ENCODE data around the gene SIPA1L2. TPM values are rescaled to one million over a fixed set of nuclear protein-coding genes. Genes with fewer than 3 reads are reported as not detected.

Gene SIPA1L2
- total and polyA plus RNA-seq, 2 of the 4 experiments (the other 2 are of a cell fraction) = 7.1 to 13.4 TPM

- no TSS peak for BruUV-seq (replicated peaks)
- Histone ChIP-seq H2AK9ac (replicated peaks; ENCODE audit: low read depth, low read length, poor library complexity) (no peak overlapping the region), H2BK20ac (ENCODE audit: low read depth, low read length) (no peak overlapping the region), H3K4ac (ENCODE audit: low read depth, low read length) (no peak overlapping the region), H3K9ac (ENCODE audit: low read depth, low read length) (no peak overlapping the region), H3K18ac (ENCODE audit: low read depth, low read length) (no peak overlapping the region), H4K8ac (ENCODE audit: low read depth in 2 of 2, low read length in 2 of 2) (no peak overlapping the region), H2BK15ac (ENCODE audit: low read depth, low read length) (no peak overlapping the region), H3K79me1 (ENCODE audit: low read depth in 1 of 2, low read length in 2 of 2) (peaks cover 0 to 17% of the 10 kb centered on the region in 2 experiments), H3K9me1 (ENCODE audit: insufficient read depth, low read length) (peaks cover 9% of the 10 kb centered on the region; the same call in 1 of the 2 replicates), H2BK5ac (ENCODE audit: low read depth, low read length, poor library complexity, severe bottlenecking) (no peak overlapping the region), H3K27ac (ENCODE audit: insufficient read depth, low read length) (no peak overlapping the region), H2AK5ac (ENCODE audit: low read depth, low read length) (no peak overlapping the region; the same call in 1 of the 2 replicates), H3K27me3 (ENCODE audit: control insufficient read depth, insufficient read depth, low read length) (no peaks in the 10 kb centered on the region), H2AFZ (replicated peaks; ENCODE audit: low read length, poor library complexity) (no peak overlapping the region), H3K23ac (ENCODE audit: low read depth, low read length) (no peak overlapping the region; the same call in 1 of the 2 replicates), H3K4me2 (ENCODE audit: low read depth, low read length) (no peak overlapping the region), H3K9me3 (ENCODE audit: control insufficient read depth, insufficient read depth, low read length) (no peaks in the 10 kb centered on the region), H3K14ac (replicated peaks; ENCODE audit: low read depth, low read length) (no peak overlapping the region), H4K91ac (ENCODE audit: insufficient read depth, low read depth, low read length) (no peak overlapping the region), H3K4me3 (ENCODE audit: insufficient read depth, low read depth, low read length) (no peak overlapping the region), H4K5ac (ENCODE audit: low read depth, low read length) (no peak overlapping the region), H3K56ac (ENCODE audit: extremely low read depth, insufficient read depth, low read length) (no peak overlapping the region), H3K4me1 (ENCODE audit: control insufficient read depth, insufficient read depth, low read length) (peaks cover 5% of the 10 kb centered on the region; the same call in 1 of the 2 replicates), H3K36me3 (ENCODE audit: control insufficient read depth, insufficient read depth, low read length) (no peaks in the 10 kb centered on the region; the same call in 1 of the 2 replicates), H2BK120ac (ENCODE audit: low read depth, low read length) (no peak overlapping the region), H4K20me1 (ENCODE audit: insufficient read depth, low read length) (no peaks in the 10 kb centered on the region; the same call in 1 of the 2 replicates)
- DNase-seq = no peak
- in situ Hi-C loops (cut with MboI; ENCODE audit: low sequenced_read_pairs) = no loop called here
- ChIA-PET CTCF (interaction anchor here (1.5 kb wide), 1 partner anchor 9 kb away, joined by 3 read pairs; no protein-coding TSS in a partner anchor), POLR2A (ENCODE audit: unreplicated experiment) (no interaction called here)
- TF ChIP-seq FOS (IDR thresholded peaks at IDR 0.05; ENCODE audit: low read depth, low read length) = no peak
- no peak for TF ChIP-seq CHD1 (IDR thresholded peaks at IDR 0.05; ENCODE audit: low read depth, low read length)
- TF ChIP-seq MAZ (IDR thresholded peaks at IDR 0.05; ENCODE audit: borderline replicate concordance, low read depth, low read length) = no peak
- TF ChIP-seq RCOR1 (IDR thresholded peaks at IDR 0.05; ENCODE audit: insufficient replicate concordance, low read length) = no peak
- no peak for TF ChIP-seq CEBPB (IDR thresholded peaks at IDR 0.05; ENCODE audit: low read depth, low read length)
- TF ChIP-seq, protein P1, sequence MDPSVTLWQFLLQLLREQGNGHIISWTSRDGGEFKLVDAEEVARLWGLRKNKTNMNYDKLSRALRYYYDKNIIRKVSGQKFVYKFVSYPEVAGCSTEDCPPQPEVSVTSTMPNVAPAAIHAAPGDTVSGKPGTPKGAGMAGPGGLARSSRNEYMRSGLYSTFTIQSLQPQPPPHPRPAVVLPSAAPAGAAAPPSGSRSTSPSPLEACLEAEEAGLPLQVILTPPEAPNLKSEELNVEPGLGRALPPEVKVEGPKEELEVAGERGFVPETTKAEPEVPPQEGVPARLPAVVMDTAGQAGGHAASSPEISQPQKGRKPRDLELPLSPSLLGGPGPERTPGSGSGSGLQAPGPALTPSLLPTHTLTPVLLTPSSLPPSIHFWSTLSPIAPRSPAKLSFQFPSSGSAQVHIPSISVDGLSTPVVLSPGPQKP (IDR thresholded peaks at IDR 0.05; ENCODE audit: borderline replicate concordance, low read depth, low read length) = no peak
- TF ChIP-seq RFX5 (IDR thresholded peaks at IDR 0.05; ENCODE audit: low read depth, low read length) = no peak
- TF ChIP-seq USF2 (IDR thresholded peaks at IDR 0.05; ENCODE audit: low read depth, low read length) = no peak
- no peak for TF ChIP-seq MAFK (IDR thresholded peaks at IDR 0.05; ENCODE audit: low read depth, low read length)
- TF ChIP-seq MXI1 (IDR thresholded peaks at IDR 0.05; ENCODE audit: borderline replicate concordance, low read depth, low read length) = no peak
- no peak for TF ChIP-seq POLR2A (IDR thresholded peaks at IDR 0.05; ENCODE audit: low read depth, low read length)
- ATAC-seq (ENCODE audit: low read depth) = no peak
- intact Hi-C loops (cut with micrococcal nuclease) = no loop called here
- dilution Hi-C loops (cut with HindIII; ENCODE audit: low sequenced_read_pairs, unreplicated experiment) = no loop called here
- WGBS, 2 experiments (ENCODE audit: extremely low coverage in 2 of 2, insufficient read length in 1 of 2) = 93% methylated on average over 2 of the region's 10 CpGs; no CpG with 5 or more reads in 1 of the 2 experiments
Observed at GRCh38 chr1:232589812-232590743, 39.9 kb downstream of the SIPA1L2 start.

All from IMR-90 (cell line).